ENCODE data around the gene PLXNB1. TPM values are rescaled to one million over a fixed set of nuclear protein-coding genes. Genes with fewer than 3 reads are reported as not detected.
"Not testable (repeated sequence)": the region's sequence is repeated elsewhere in the genome, so short reads cannot be mapped to it uniquely, and the experiment has no call there.

PLXNB1 gene
- total RNA-seq, 3 donors from 2014 or later, result 6.0 to 7.2 (median 6.8) TPM

DNA sequence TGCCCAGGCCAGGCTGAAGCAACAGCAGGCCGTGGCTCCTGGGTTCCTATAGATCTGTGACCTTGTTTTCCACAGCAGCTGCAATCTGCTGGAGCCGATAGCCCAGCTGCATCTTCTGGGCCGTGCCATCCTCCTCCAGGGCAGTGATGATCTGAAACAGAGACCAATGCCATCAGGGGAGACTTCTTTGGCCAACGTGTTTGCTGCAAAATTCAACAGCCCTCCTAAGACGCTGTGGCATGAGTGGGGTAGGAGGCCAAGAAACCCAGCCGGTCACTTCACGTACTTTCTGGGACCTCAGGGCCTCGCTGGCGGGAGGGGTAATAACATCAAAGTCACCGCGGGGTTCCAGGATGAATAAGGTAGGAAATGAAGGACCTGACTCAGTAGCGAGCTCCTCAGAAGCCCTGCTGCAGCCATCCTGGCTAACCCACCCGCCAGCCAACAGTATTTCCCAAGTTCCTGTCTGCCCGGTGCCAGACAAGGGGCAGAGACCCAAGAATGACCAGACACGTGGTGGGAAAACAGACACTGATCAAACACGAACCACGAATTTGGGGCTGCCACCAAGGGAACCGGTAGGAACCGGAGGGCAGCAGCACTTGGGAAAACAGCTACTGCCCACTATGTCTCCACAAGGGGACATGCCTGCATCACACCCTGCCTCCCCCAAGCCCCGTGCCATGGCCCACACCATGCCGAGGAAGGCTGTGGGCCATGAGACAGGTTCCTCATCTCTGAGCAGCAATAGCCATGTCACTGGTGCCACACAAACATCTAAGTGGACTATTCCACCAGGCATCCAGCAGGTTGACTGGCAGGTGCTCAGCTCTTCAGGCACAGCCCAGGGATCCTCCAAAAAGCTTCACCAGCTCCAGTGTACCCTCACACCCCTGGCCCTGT lies 25.2 kb downstream of the PLXNB1 start:
- Mint-ChIP-seq H3K4me1 (ENCODE audit: low read depth) (no peaks in the 10 kb centered on the region), H3K27me3 (ENCODE audit: low read depth) (no peaks in the 10 kb centered on the region), H3K36me3 (ENCODE audit: insufficient read depth) (no peaks in the 10 kb centered on the region), H3K9me3 (no peaks in the 10 kb centered on the region), H3K4me3 (no peak overlapping the region)
- ATAC-seq (no peak), DNase-seq (no peak)

DNA sequence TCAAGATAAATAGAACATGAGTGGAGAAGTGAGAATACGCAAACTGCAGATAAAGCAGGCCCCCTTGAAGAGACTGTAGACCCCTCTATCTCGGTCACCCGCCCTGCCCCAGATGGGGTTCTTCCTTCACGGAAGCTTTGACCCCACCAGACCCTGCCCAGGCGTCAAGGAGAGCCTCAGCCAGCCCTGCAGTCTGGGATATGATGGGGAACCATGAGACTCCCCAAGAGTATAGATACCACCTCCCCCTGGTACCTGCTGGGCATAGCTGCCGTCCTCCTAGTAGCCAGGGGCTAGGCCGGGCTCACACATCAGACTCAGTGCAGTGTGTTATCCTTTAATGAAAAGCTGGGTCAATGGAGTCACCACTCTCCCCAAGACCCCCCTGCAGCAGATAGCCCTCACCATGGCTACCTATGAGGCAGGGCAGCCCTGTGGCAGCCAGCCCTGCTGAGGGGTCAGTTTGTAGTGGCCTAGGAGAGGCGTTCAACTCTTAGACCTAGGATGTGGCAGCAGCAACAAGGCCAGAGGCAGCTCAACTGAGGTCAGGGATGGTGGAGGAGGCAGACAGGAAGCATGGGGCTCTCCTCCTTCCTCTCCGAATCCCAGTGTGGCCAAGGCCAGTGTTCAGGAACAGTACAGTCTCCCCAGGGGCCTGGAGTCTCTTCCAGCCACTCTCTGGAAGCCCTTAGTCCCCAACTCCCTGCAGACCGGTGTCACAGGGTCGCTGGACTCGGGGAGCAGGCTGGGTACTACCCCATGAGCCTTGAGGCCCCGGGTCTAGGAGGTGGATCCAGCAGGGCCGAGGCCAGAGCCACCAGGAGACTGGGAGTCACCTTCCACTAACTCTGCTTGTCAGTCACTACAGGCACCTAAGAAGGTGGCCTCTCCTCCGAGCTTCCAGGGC lies 26.1 kb downstream of the PLXNB1 start:
- no peaks in the 10 kb centered on the region for H3K36me3 Mint-ChIP-seq (ENCODE audit: insufficient read depth)
- H3K4me3 Mint-ChIP-seq, result no peak overlapping the region
- ATAC-seq (no peak), DNase-seq (no peak)
- no peaks in the 10 kb centered on the region for H3K27me3 Mint-ChIP-seq (ENCODE audit: low read depth)
- H3K9me3 Mint-ChIP-seq, result no peaks in the 10 kb centered on the region
- no peaks in the 10 kb centered on the region for H3K4me1 Mint-ChIP-seq (ENCODE audit: low read depth)

DNA sequence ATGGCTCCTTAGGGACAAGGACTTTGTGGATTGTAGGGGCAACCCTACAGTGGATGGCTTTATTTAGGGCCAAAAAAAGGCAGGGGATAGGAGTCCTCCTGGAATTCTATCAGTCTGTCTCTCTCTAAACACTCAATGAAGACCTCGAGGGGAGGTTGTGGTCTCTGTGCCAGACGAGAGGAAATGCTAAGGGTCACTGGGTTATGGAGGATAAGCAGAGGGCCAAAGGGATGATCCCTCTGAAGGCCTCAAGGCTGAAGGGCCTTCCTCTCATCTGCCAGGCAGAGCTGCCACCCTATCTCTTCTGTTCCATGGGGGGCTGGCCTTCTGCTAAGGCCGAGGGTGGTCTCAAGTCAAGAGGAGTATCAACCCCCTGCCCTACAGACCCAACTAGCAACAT lies 27.0 kb downstream of the PLXNB1 start:
- Mint-ChIP-seq H3K27me3 (ENCODE audit: low read depth) (no peaks in the 10 kb centered on the region), H3K4me3 (no peak overlapping the region), H3K9me3 (no peaks in the 10 kb centered on the region), H3K4me1 (ENCODE audit: low read depth) (no peaks in the 10 kb centered on the region), H3K36me3 (ENCODE audit: insufficient read depth) (no peaks in the 10 kb centered on the region)
- DNase-seq (no peak), ATAC-seq (no peak)

- Mint-ChIP-seq H3K27me3 (ENCODE audit: low read depth) (no peaks in the 10 kb centered on the region), H3K4me1 (ENCODE audit: low read depth) (no peaks in the 10 kb centered on the region), H3K4me3 (no peak overlapping the region), H3K36me3 (ENCODE audit: insufficient read depth) (no peaks in the 10 kb centered on the region), H3K9me3 (no peaks in the 10 kb centered on the region)
- ATAC-seq (no peak), DNase-seq (no peak)
Measured at GRCh38 chr3:48402281-48402732, 27.6 kb downstream of the PLXNB1 start.

GRCh38 chr3:48401434-48401901 lies 28.4 kb downstream of the PLXNB1 start:
- H3K4me3 Mint-ChIP-seq; H3K4me1 Mint-ChIP-seq (ENCODE audit: low read depth); H3K36me3 Mint-ChIP-seq (ENCODE audit: insufficient read depth); DNase-seq; H3K27me3 Mint-ChIP-seq (ENCODE audit: low read depth); ATAC-seq; H3K9me3 Mint-ChIP-seq: not testable (repeated sequence)

DNA sequence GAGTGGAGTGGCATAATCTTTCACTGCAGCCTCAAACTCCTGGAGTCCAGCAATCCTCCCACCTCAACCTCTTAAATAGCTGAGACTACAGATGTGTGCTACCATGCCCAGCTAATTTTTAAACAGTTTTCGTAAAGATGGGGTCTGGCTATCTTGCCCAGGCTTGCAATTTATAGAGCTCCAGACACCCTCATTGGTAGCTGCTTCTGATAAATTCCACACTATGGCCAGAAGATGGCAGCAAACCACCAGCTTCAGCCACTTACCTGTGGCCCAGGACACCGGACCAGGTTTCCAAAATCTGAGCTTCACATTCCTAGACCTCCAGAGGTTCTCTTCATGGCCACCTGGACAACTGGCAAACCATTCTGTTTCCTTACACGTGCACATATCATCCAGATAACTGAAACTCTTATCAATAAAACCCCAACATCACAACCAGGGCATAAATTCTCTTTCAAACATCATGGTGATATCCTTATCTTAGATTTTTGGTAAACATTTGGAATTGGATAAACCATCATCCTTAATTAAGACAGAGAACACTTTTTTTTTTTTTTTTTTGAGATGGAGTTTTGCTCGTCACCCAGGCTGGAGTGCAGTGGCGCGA lies 29.0 kb downstream of the PLXNB1 start:
- Mint-ChIP-seq H3K4me3 (no peak overlapping the region), H3K9me3 (no peaks in the 10 kb centered on the region), H3K36me3 (ENCODE audit: insufficient read depth) (no peaks in the 10 kb centered on the region), H3K4me1 (ENCODE audit: low read depth) (no peaks in the 10 kb centered on the region), H3K27me3 (ENCODE audit: low read depth) (peaks cover under 1% of the 10 kb centered on the region)
- DNase-seq (peak; percentile 59), ATAC-seq (peak; percentile 81 to 84)

DNA sequence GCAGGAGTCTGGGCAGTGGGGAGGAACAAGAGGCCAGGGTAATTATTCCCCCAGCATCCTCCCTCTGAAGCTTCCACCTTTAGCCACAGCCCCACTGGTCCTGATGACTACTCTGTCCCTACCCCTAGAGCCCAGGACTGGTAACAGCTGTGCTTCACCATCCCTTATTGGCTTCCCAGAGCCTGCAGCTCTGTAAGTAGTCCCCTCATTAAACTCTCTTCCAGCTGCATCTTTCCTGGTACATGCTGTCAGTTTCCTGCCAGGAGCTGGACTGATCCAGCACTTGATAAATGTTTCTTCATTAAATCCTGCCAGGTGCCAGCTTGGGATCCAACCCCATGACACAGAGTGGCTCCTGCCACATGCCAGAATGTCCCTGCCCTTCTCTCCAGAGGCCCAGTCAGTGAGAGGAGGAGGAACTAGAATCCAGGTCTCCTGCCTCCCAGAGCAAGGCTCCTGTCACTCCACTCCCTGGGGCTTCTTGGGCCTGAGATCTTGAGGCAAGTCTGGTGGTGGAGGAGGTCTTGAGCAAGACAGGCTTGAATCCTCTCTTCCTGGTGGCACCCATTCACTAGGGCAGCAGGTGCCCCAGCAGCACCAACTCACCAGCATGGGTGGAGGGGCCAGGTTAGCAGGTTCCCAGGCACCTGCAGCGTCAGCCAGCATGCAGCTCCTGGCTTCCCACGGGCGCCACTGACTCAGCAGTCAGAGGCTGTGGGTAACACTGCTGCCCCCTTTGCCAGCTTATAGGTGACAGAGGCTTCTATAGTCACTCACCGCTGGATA lies 30.3 kb downstream of the PLXNB1 start:
- Mint-ChIP-seq H3K36me3 (ENCODE audit: insufficient read depth) (no peaks in the 10 kb centered on the region), H3K4me3 (no peak overlapping the region), H3K27me3 (ENCODE audit: low read depth) (peaks cover 5% of the 10 kb centered on the region), H3K4me1 (ENCODE audit: low read depth) (no peaks in the 10 kb centered on the region), H3K9me3 (no peaks in the 10 kb centered on the region)
- no peak for ATAC-seq
- no peak for DNase-seq

- H3K9me3 Mint-ChIP-seq, result no peaks in the 10 kb centered on the region
- ATAC-seq (no peak), DNase-seq (no peak)
- peaks cover 8% of the 10 kb centered on the region for H3K27me3 Mint-ChIP-seq (ENCODE audit: low read depth)
- no peaks in the 10 kb centered on the region for H3K36me3 Mint-ChIP-seq (ENCODE audit: insufficient read depth)
- no peak overlapping the region for H3K4me3 Mint-ChIP-seq
- no peaks in the 10 kb centered on the region for H3K4me1 Mint-ChIP-seq (ENCODE audit: low read depth)
Measured at GRCh38 chr3:48398701-48399386, 31.0 kb downstream of the PLXNB1 start.

DNA sequence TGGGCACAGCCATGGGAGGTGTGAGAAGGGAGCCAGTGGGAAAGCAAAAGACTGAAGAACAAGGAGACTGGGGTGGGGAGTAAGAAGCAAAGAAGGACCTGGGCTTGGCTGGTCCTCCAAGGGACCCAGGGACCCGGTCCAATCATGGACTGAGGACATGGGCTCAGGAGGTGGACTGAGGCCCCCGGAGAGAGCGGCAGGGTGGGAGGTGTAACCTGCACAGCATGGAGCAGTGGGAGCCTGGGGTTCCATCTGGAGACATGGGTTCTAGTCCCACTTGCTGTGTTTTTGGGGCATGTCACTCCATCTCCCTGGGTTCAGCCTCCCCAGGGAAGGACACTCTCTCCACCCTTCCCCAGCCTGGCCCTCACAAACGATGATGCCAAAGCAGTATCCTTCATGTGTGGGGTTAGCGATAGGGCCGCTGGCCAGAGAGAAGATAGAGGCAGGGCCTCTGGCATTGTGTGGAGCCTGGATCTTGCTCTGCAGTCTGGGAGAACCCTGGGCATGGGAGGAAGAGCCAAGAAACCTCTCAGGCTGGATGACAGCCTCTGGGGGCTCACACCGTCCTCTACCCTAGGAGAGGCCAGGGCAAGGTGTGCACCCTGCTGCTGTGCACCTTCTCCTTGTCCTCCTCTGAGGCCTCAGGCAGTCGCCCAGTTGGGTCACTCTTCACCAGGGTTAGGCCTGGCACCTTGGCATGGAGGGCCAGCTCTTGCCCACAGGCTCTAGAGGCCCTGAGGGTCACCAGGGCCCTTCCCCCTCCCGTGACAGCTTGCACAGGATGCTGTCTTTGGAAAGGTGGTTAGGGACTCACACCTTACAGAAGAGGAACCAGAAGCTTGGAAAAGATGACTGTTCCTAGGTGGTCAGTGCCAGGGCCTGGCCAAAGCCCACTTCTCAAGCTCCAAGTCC lies 31.9 kb downstream of the PLXNB1 start:
- H3K4me1 Mint-ChIP-seq (ENCODE audit: low read depth), result no peaks in the 10 kb centered on the region
- H3K9me3 Mint-ChIP-seq, result no peaks in the 10 kb centered on the region
- ATAC-seq, result no peak
- no peak for DNase-seq
- H3K27me3 Mint-ChIP-seq (ENCODE audit: low read depth), result peaks cover 12% of the 10 kb centered on the region
- H3K36me3 Mint-ChIP-seq (ENCODE audit: insufficient read depth), result no peaks in the 10 kb centered on the region
- H3K4me3 Mint-ChIP-seq, result no peak overlapping the region

DNA sequence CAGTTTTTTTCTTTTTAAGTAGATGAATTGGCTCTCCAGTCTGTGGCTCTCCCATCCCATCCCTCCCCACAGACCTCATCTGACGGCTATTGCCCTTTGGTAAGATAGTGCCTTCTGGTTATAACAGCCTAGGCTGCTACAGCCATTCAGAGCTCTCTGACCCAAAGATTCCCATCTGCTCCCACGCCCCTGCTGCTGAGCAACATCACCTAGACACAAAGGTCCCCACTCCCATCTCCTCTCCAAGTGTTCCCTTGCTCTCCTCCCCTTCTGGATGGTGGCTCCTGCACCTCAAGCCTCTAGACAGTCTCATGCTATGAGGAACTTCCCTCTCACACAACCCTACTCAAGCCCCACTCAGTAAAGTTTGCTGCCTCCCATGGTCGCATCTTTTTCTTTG lies 34.2 kb downstream of the PLXNB1 start:
- DNase-seq, result no peak
- H3K4me1 Mint-ChIP-seq (ENCODE audit: low read depth), result no peaks in the 10 kb centered on the region
- no peak for ATAC-seq
- peaks cover 13% of the 10 kb centered on the region for H3K27me3 Mint-ChIP-seq (ENCODE audit: low read depth)
- no peaks in the 10 kb centered on the region for H3K9me3 Mint-ChIP-seq
- H3K4me3 Mint-ChIP-seq, result no peak overlapping the region
- no peaks in the 10 kb centered on the region for H3K36me3 Mint-ChIP-seq (ENCODE audit: insufficient read depth)

- H3K36me3 Mint-ChIP-seq (ENCODE audit: insufficient read depth), result no peaks in the 10 kb centered on the region
- H3K9me3 Mint-ChIP-seq, result no peaks in the 10 kb centered on the region
- DNase-seq, result no peak
- H3K4me1 Mint-ChIP-seq (ENCODE audit: low read depth), result no peaks in the 10 kb centered on the region
- H3K27me3 Mint-ChIP-seq (ENCODE audit: low read depth), result peaks cover 13% of the 10 kb centered on the region
- no peak overlapping the region for H3K4me3 Mint-ChIP-seq
- no peak for ATAC-seq
Measured at GRCh38 chr3:48394391-48394790, 35.5 kb downstream of the PLXNB1 start.

DNA sequence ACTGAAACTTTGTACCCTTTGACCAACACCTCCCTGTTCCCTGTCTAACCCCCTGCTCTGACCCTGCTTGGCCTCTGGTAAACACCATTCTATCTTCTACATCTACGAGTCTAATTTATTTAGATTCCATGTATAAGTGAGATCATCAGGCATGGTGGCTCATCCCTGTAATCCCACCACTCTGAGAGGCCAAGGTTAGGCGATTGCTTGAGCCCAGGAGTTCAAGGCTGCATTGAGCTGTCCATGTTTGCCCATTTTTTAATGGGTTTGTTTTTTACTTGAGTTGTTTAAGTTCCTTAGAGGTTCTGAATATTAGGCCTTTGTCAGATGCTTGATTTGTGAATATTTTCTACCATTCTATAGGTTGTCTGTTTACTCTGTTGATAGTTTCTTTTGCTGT lies 40.9 kb downstream of the PLXNB1 start:
- DNase-seq (no peak), ATAC-seq (no peak)
- H3K9me3 Mint-ChIP-seq, result no peaks in the 10 kb centered on the region
- peaks cover 12% of the 10 kb centered on the region for H3K27me3 Mint-ChIP-seq (ENCODE audit: low read depth)
- H3K36me3 Mint-ChIP-seq (ENCODE audit: insufficient read depth), result no peaks in the 10 kb centered on the region
- no peaks in the 10 kb centered on the region for H3K4me1 Mint-ChIP-seq (ENCODE audit: low read depth)
- H3K4me3 Mint-ChIP-seq, result no peak overlapping the region
